GM18520 (cell line): ENCODE results near the gene ZNF283.
"Not testable (repeated sequence)": the region's sequence is repeated elsewhere in the genome, so short reads cannot be mapped to it uniquely, and the experiment has no call there.

Source experiments
- ATAC-seq: cut with Tn5 transposase; IDR thresholded peaks from one replicate; pipeline ENCODE4 v1.9.1; 2021; ENCODE audit not compliant: unreplicated experiment

ZNF283 gene

GRCh38 chr19:43847884-43848283 lies 20.8 kb downstream of the ZNF283 start:
- ATAC-seq: no peak

- no peak for ATAC-seq
Observed at GRCh38 chr19:43848821-43849220, 21.7 kb downstream of the ZNF283 start.

GRCh38 chr19:43858174-43858573 lies 31.1 kb downstream of the ZNF283 start:
- no peak for ATAC-seq

- not testable (repeated sequence) for ATAC-seq
Observed at GRCh38 chr19:43866923-43867322, 39.8 kb downstream of the ZNF283 start.

GRCh38 chr19:43872547-43873336 lies 45.6 kb downstream of the ZNF283 start:
- no peak for ATAC-seq

- no peak for ATAC-seq
Observed at GRCh38 chr19:43880483-43880882, 53.4 kb downstream of the ZNF283 start.

- no peak for ATAC-seq
Observed at GRCh38 chr19:43883864-43884263, 56.7 kb downstream of the ZNF283 start, which contains the start of gene ZNF404. ZNF404 (minus strand) TSS chr19:43883964.

- ATAC-seq: no peak
Observed at GRCh38 chr19:43895727-43896308, 68.7 kb downstream of the ZNF283 start.
